Muscle of back (tissue), 11 donors: ENCODE data around the gene ARIH2. TPM values are rescaled to one million over a fixed set of nuclear protein-coding genes. Genes with fewer than 3 reads are reported as not detected.

Source experiments
- DNase-seq, 3 donors: peaks; one replicate each; pipeline versions ENCODE4 v3.0.0 to v3.0.0-alpha.2; 2013
- polyA plus RNA-seq, 10 donors: library from polyadenylated mRNA; unstranded; fragments of 120-200 nt; gene quantifications; one replicate each; pipeline ENCODE4 v1.2.1, GENCODE V29; 2013; ENCODE audit not compliant: insufficient read length in 10 of 10

The ARIH2 gene
- polyA plus RNA-seq, 10 donors, result 40.0 to 69.3 (median 56.1) TPM

GRCh38 chr3:48926425-48927392 is 8.1 kb downstream of the ARIH2 start:
- DNase-seq, result no peak

GRCh38 chr3:48927928-48928327 is 9.3 kb downstream of the ARIH2 start:
- DNase-seq, result no peak

- DNase-seq, result no peak
These were observed 10.0 kb downstream of the ARIH2 start for GRCh38 chr3:48928679-48929078.

- no peak for DNase-seq
These were observed 10.9 kb downstream of the ARIH2 start for GRCh38 chr3:48929358-48930035.

- DNase-seq, result no peak
These were observed 11.9 kb downstream of the ARIH2 start for GRCh38 chr3:48930590-48930989.

GRCh38 chr3:48931944-48932580 is 13.4 kb downstream of the ARIH2 start:
- DNase-seq, result no peak

GRCh38 chr3:48934333-48934991 is 15.8 kb downstream of the ARIH2 start:
- no peak for DNase-seq

- no peak for DNase-seq
These were observed 16.9 kb downstream of the ARIH2 start for GRCh38 chr3:48935530-48935929.

GRCh38 chr3:48938156-48938555 is 19.5 kb downstream of the ARIH2 start:
- no peak for DNase-seq

- no peak for DNase-seq
These were observed 20.0 kb downstream of the ARIH2 start for GRCh38 chr3:48938689-48939088.

- DNase-seq, result no peak
These were observed 26.8 kb downstream of the ARIH2 start for GRCh38 chr3:48945432-48945831.

GRCh38 chr3:48945891-48946549 is 27.4 kb downstream of the ARIH2 start:
- no peak for DNase-seq

GRCh38 chr3:48949376-48949717 is 30.7 kb downstream of the ARIH2 start:
- DNase-seq, result no peak

GRCh38 chr3:48950051-48950450 is 31.4 kb downstream of the ARIH2 start:
- DNase-seq, result no peak

GRCh38 chr3:48951764-48952163 is 33.1 kb downstream of the ARIH2 start:
- DNase-seq, result no peak

GRCh38 chr3:48952510-48953118 is 34.0 kb downstream of the ARIH2 start:
- DNase-seq, result no peak

- no peak for DNase-seq
These were observed 38.5 kb downstream of the ARIH2 start for GRCh38 chr3:48957006-48957705.

GRCh38 chr3:48960841-48961413 is 42.3 kb downstream of the ARIH2 start:
- DNase-seq, result no peak

GRCh38 chr3:48962340-48962739 is 43.7 kb downstream of the ARIH2 start:
- no peak for DNase-seq

GRCh38 chr3:48962939-48963338 is 44.3 kb downstream of the ARIH2 start:
- DNase-seq, result no peak
